GM15510 (cell line): ENCODE data around the gene TRPV3.

Experiments used
- POLR2A ChIP-seq: IDR thresholded peaks from 3 replicates; pipeline ENCODE4 v1.6.1; 2011; ENCODE audit warnings: borderline replicate concordance; ENCODE audit not compliant: insufficient read length; ENCODE audit errors: extremely low read depth

TRPV3 gene

GRCh38 chr17:3582915-3583314, 25.3 kb upstream of the TRPV3 start:
- TF ChIP-seq POLR2A, result no peak

GRCh38 chr17:3576970-3577369, 19.4 kb upstream of the TRPV3 start:
- no peak for TF ChIP-seq POLR2A

GRCh38 chr17:3575511-3575910, 17.9 kb upstream of the TRPV3 start:
- TF ChIP-seq POLR2A, result no peak

- TF ChIP-seq POLR2A, result no peak
These were observed 16.6 kb upstream of the TRPV3 start for GRCh38 chr17:3574231-3574630.

GRCh38 chr17:3573246-3574100, 15.9 kb upstream of the TRPV3 start:
- TF ChIP-seq POLR2A, result no peak

GRCh38 chr17:3572231-3572630, 14.6 kb upstream of the TRPV3 start:
- no peak for TF ChIP-seq POLR2A

- no peak for TF ChIP-seq POLR2A
These were observed 13.7 kb upstream of the TRPV3 start for GRCh38 chr17:3571043-3571900.

GRCh38 chr17:3569534-3570137, 12.0 kb upstream of the TRPV3 start:
- no peak for TF ChIP-seq POLR2A

GRCh38 chr17:3566551-3566950, 8.9 kb upstream of the TRPV3 start:
- TF ChIP-seq POLR2A, result no peak

GRCh38 chr17:3565143-3565542, 7.5 kb upstream of the TRPV3 start:
- no peak for TF ChIP-seq POLR2A

- no peak for TF ChIP-seq POLR2A
These were observed 1.6 kb upstream of the TRPV3 start for GRCh38 chr17:3559270-3559645.

- TF ChIP-seq POLR2A, result peak; percentile 68
These were observed 1.1 kb upstream of the TRPV3 start for GRCh38 chr17:3558603-3559269.

GRCh38 chr17:3556916-3557767, 470 bp downstream of the TRPV3 start:
- TF ChIP-seq POLR2A, result no peak
